HTR-8/SVneo (cell line): Measurements from ENCODE around the gene FCAMR.

Source experiments
- DNase-seq: peaks from one replicate; pipeline ENCODE4 v3.0.0; 2011; ENCODE audit warnings: low spot score, mixed read lengths; ENCODE audit not compliant: insufficient read length
- FAIRE-seq: peaks from 2 replicates; lab custom pipeline; 2011; peaks lifted over from hg19 to GRCh38; lab: Jason Lieb, UNC

FCAMR gene

DNA sequence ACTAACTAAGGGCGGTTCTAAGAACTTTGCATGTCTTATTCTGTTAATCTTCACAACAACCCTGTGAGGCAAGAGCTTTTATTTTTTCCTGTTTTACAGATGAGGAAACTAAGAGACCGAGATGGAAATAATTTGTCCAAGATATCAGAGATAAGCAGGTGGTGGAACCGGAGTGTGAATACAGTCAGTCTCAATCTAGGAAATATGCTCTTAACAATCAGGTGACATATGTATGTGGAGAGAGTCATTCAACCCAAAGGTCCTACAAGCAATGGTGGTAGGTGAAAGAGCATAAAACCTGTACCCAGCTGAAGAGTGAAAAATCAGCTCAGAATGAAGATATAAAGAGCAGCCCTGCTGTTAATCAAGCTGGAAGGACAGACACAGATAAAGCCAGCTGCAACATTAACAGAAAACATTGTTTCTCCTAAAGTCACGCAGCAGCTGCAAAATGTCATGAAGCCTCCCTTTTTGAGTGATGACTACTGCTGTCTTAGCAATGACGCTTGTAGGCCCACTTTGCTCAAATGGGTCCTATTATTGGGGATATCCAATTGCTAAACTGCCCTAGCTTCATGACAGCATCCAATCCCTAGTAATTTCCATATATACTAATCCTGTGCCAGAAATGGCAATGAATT is 30.5 kb upstream of the FCAMR start:
- no peak for DNase-seq
- FAIRE-seq = no peak

DNA sequence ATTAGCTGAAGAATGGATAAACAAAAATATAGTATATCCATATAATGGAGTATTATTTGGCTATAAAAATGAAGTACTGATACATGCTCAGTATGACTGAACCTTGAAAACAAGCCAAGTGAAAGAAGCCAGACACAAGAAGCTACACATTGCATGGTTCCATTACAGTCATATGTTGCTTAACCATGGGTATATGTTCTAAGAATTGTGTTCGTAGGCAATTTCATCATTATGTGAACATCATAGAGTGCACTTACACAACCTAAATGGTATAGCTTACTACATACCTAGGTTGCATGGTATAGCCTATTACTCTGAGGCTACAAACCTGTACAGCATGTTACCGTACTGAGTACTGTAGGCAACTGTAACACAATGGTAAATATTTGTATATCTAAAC is 28.6 kb upstream of the FCAMR start:
- FAIRE-seq = no peak

DNA sequence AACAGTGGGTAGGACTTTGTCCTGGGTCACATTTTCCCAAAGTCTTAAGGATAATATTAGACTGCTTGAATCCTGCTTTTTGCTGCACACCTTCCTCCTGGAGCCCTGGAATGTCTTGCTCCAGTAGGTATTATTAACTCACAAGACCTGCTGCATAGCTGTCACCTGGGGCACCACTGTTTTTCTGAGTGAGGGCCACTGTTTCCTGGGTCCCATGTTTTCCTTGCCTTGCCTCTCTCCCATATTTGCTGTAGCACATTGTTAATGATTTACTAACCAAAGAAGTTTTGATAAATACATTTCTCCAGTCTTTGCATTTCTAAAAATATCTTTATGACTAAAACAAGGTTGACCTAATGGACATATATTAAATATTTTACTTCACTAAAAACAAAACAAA is 22.5 kb upstream of the FCAMR start:
- DNase-seq = no peak
- FAIRE-seq = no peak

More for the DNA sequence above, 28.6 kb upstream of the FCAMR start:
- DNase-seq = no peak

DNA sequence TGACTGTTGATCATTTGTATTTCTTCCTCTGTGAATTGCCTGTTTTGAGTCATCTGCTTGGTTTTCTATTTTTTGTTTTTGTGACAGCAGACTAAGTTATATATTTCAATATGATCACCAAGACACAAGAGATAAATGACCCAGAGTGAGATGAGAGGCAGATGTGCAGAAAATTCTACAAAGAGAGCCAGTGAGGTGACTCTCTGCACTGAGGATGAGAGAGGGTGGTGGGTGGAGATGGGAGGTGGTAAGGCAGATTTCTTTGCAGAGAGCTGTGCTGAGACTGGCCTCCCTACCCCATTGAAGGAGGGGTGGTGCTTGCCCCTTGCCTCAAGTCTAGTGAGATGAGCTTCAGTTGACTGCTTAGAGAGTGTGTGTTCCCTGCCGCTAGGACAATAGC is 17.6 kb upstream of the FCAMR start:
- DNase-seq (no peak), FAIRE-seq (no peak)

DNA sequence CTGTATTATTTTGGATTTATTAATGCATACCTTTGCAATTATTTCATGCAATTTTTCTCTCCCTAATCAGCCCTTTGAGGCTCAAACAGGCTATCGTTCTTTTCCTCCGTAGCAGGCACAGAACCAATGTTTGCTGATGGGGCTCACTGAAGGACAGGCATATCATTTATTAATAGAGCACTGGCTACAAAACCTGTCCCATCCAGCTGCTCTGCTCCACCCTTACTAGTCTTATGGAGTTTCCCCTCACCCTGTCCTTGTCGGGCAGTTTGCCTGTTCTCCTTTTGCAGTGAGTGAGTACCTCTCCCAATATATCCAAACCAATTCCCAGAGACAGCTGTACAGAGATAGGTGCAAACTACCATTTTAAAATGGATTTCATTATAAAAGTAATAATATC is 16.6 kb upstream of the FCAMR start:
- FAIRE-seq = no peak

DNA sequence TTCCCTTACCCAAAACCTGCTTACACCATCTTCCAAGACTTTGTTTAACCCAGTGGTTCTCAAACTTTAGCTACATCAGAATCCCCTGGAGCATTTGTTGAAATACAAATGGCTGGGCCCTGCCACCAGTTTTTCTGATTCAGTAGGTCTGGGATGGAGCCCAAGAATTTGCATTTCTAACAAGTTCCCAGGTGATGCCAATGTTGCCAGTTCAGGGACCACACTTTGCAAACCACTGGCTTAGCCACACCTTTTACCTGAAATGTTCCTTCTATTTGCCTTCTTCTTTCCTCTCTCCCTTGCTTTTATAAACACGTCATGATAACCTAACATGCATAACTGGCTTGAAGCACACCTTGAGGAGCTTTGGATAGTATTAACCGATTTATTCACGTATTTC is 16.1 kb upstream of the FCAMR start:
- DNase-seq = no peak
- no peak for FAIRE-seq

More for the DNA sequence above, 16.6 kb upstream of the FCAMR start:
- no peak for DNase-seq

DNA sequence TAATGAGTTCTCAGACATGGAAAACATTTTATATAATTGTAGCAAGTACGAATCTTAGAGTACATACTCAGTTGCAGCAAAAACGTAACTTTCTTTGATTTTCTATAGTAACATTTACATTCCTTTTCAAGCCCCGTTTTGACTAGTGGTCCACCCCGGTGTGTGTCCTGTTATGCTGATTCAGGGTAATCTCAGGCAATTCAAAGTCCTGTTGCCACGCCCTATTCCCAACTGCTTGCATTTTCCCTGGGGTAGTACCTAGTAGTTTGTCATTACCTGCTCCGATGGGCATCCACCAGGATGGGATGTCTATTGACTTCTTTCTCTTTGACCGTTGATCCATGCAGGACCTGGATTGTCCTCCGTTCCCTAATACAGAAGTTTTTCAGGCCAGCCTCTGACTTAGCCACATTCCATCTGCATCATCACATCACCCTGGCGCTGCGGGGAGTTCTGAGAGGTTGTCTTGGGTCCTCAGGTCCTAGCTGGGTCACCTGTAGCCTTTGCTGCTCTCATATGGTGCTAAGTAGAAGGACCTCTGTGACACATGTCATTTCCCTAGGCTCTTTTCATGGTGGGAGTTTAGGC is 15.0 kb upstream of the FCAMR start:
- no peak for FAIRE-seq
- DNase-seq = no peak

DNA sequence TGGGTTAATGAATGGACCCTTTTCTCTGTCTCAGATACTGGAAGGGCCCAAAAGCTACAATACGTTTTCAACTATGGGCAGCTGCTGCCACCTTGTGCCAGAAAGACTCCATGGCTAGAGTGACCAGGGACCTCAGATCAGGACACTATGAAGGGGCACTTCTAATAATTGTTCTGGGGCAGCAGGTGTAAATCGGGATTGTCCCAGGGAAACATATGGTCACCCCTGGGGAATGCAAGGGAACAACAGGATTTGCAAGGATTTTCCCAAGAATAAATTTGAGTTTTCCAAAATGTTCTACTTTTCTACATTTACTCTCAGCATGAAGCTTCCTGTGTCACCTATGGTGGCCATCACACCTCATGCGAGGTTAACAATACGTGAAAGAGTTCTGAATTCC is 12.0 kb upstream of the FCAMR start:
- DNase-seq (peak; percentile 69), FAIRE-seq (no peak)

DNA sequence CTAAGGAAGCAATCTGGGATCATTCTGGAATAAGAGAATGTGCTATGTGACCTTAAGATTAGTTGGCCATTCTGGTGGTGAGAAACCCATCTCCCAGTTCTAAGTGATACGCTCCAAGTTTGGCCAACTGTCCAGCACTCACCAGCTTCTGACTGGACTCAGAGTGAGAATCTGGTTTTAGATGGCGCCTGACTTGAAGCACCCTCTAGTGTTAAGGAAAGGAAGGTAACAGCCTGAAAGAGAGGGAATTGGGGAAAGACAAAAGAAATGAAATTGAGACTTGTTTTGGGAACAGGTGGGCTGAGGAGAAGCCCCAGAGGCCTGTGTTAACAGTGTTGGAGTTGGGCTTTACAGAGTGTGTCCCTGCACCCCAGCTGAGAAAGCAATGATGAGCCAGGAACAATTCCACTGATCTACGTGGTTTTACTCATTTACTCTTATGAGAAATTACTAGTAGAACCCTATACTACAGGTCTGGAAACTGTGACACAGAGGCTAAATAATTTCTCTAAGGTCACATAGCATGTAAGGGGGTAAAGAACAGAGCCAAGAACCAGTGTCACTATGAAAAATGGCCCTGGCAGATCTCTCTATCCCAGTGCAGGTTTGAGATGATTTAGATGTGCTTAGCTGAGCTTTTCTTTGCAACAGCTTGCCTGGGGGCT is 9.3 kb upstream of the FCAMR start:
- FAIRE-seq = no peak
- peak; percentile 27 for DNase-seq

DNA sequence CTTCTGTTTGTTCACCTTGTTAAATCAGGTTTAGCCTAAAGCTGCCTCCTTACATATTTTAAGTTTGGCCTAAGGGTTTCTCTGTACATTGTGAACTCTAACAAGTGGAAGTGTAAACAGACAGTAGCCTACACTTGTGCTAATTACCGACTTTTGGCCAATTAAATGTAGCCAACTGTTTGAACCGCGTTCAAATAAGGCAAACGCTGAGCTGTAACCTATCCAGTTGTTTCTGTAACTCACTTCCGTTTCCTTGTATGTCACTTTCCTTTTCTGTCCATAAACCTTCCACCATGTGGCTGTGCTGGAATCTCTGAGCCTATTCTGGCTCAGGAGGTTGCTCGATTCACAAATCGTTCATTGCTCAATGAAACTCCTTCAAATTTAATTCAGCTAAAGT is 8.0 kb upstream of the FCAMR start:
- DNase-seq (no peak), FAIRE-seq (no peak)

DNA sequence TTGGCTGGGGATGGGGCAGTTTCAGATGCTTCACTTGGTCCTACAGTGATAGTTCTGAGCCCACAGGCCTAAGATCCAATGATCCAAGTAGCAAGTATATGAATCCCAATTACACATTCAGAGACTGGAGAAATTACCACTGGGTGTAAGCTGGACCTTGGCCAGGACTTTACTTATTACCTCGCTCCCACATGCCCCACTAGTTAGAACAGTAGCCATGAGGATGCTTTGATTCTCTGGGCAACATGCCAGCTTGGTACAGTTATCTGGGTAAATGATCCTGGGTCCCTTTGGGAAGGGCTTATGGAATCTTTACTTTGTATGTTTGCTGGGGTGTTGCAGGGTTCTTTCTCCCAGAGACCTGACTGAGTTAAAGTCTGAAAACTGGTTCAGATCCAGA is 5.0 kb upstream of the FCAMR start:
- no peak for DNase-seq
- no peak for FAIRE-seq

DNA sequence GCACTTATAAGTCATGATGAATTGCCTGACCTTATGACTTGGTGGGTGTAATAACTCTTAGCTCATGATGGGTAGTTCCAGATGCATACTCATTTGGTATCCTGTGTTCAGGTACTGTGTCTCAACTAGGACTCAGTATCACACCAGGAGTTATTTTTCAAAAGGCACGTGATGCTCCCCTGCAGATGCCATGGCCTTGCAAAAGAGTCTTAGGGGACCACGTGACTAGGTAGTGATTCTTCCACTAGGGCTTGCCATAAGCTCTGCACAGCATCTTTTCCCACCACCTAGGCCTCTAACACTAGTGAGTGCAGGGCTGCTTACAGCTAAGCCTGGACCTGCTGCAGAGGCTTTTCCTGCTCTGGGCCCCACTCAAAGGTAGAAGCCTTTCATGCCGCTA is 3.9 kb upstream of the FCAMR start:
- DNase-seq = no peak
- no peak for FAIRE-seq

DNA sequence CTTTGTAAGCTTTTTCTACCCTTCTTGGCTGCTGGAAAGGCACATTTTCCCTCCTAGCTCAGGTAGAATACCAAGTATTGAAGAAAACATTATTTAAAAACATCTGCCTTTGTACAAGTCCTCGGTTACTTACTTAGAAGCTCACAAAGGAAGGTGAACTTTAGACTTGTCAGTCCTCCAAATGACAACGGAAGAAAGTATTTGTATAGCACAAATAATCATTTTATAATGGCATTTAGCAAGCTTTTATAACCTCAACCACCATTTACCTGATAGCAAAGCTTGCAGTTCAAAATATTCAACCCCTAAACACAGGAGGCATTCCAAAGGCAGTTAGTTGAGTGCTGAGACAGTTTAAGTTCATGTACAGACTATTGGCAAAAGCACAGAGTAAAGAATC is 2.5 kb upstream of the FCAMR start:
- FAIRE-seq (no peak), DNase-seq (no peak)

DNA sequence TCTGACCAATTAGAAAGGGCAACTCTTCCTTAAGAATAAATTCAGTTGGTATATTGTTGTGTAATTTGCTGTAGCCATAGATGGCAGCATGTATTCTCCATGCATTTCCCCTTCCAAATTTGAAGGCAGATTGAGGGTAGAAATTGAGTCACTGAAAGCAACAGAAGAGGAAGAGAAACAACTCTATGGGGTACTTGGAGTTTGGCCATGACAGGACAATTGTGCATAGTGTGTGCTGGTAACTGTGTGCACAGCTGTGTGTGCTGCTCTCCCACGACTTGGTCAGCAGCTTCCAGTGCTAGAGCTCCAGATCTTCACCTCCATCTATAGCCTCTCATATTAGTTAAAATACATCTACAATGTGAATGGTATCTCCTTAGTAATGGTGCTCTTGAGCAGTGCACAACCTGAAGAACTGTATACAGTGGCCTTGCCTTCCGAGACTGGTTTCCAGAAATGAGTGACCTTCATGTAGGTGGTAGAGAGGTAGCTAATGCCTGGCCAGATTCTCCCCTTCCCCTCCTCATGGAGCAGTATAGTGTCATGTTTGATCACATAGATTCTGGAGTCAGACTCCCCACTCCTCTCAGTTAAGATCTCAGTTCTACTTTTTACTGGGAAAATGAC is 882 bp upstream of the FCAMR start:
- FAIRE-seq = no peak
- no peak for DNase-seq

DNA sequence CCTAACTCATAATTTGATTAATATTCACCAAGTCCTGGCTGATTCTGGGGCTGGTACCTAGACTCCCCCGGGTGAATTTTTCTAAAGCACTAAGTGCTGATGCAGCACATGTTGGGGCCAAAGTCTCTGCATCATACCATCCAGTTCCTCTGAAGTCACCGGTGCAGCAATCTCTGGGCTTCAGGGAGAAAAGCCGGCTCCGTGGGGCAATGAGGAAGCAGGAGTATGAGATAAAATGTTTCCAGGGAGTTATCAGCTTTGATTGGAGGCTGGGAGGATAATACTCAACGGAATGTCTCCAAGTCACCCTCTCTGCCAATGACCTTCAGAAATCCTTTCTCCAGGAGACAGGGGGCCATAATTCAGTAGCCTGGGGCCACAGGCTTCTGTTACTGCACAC is 1.2 kb downstream of the FCAMR start:
- FAIRE-seq = no peak

DNA sequence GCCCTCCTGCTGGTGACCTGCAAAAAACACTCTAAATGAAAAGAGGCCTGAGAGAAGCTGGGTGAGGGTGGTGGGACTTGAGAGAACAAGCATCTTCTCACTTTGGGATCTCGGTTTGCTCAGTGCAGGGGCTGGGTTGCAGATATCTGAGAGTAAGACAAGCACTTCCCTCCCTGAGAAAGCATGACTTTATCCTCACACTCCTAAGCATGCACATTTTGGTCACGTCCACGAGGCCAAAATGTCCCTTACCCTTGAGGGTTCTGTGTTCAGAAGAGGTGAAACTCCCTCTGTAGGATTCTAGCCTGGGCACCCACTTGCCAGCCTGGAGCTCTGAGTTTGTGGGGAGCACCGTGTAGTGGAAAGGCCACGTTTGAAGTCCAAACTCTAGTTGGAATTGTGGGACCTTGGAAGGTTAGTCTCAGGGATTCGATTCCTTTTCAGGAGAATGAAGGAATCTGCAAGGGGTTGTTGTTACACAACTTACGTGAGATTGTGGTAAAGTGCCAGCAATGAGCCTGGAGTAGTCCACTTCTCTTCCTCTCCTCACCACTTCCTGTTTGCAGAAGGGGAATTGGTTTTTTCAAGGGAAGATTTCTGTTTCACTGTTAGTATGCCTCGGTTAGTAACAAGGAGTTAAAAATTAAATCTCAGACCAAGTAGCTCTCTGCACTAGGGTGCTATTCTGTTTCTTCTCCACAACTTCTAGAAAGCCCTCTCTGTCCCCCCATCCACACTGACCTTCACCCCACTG is 3.0 kb downstream of the FCAMR start:
- no peak for DNase-seq
- no peak for FAIRE-seq

More for the DNA sequence above, 1.2 kb downstream of the FCAMR start:
- DNase-seq = no peak

DNA sequence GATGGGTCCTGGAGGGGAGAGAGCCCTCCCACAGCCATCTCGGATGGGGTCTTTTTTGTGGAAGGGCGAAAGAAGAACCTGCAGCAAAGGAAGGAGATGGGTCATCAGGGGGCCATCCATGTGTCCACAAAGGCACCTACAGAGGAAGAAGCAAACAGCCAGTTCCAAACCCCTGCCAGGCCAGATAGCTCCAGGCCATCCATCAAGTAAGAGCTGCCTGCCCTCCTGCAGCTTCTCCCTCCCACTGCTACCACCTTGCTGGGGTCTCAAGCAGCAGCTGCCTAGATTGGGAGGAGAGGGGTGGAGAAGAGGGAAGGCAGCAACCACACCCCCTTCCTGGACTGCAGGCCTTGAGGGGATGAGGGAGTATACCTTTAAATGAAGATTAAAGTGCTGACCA is 4.5 kb downstream of the FCAMR start:
- DNase-seq = no peak
- no peak for FAIRE-seq

DNA sequence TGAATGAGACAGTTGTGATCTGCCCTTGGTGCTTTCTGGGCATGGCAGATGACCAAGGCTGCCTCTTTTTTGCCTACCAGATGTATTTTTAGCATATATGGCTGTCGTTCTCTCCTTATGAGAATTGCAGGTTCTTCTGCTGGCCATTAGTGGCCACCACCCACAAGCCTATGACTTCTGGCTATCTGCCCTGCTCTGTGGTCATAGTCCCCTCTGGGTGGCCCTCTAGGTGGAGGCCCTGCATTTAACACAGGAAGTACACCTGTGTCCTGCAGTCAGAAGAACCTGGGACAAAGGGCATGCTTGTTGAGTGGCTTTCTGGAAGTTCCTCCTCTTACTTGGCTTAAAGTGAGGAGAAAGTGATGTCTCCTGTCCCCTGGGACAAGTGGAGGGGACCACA is 6.5 kb downstream of the FCAMR start:
- no peak for DNase-seq
- no peak for FAIRE-seq

DNA sequence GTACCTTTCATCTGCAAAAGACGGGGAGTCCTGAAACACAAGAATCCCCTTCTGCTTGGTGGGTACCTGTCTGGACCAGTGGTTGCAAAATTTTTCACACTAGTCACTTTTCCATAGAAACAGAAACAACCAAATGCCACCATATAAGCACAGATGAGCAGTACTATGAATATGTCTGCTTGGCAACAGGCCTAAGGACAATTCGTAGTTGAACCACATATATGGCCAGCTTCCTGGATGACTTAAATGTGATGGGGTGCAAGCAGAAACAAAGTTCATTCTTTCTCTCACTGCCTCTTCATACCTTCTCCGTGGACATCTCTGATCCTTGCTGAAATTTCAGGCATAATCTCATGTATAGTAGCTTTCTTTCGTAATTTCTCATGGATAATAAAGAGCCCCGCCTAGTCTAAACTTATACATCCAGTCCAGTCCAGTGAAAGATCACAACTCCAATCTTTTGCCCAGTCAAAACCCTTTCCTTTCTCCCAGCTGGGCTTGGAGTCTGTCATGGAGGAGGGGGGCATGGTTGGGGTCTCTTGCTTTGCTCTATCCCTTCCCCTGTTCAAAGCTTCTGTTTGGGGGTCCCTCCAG is 7.0 kb downstream of the FCAMR start:
- FAIRE-seq = no peak
- DNase-seq = no peak

DNA sequence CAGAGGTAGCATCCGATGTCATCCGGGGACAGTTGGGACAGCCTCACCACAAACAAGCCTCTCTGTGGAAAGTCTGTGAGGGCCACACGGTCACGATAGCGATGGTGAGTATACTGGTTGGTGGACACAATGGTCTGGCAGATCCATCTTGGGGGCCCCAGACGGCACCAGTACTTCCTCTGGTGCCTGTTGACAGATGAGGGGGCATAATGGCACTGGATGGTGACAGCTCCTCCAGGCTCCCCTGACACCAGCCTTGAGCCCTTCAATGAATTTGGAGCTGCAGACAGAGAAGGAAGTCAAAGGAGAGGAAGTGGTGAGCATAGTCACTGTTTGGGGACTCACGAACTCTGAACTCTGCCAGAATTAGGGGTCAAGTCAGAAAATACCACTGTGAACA is 8.0 kb downstream of the FCAMR start:
- no peak for DNase-seq
- no peak for FAIRE-seq
